ENCODE measurements around the gene ABCA4.
"Not testable (repeated sequence)": the region's sequence is repeated elsewhere in the genome, so short reads cannot be mapped to it uniquely, and the experiment has no call there.

ABCA4 gene

DNA sequence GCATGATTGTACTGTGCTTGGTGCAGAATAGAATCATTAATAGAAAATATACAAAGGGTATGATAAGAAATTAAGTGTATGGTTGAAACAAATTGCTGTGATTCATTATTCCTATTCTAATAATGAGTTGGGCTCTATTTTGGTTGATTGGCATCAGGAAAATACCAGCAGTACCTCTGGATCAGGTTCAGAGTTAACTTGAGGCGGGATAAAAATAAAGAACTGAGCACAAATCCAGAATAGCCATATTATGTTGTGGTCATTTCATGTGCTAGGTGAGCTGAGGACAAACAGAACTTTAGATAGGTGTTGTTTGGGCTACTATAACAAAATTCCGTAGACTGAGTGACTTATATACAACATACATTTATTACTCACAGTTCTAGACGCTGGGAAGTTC, 151.1 kb downstream of the ABCA4 start:
- no peak for DNase-seq

GRCh38 chr1:93969371-93969770, 151.6 kb downstream of the ABCA4 start:
- DNase-seq: no peak

GRCh38 chr1:93967306-93967705, 153.6 kb downstream of the ABCA4 start:
- no peak for DNase-seq

GRCh38 chr1:93965888-93966287, 155.1 kb downstream of the ABCA4 start:
- DNase-seq: no peak

GRCh38 chr1:93965256-93965655, 155.7 kb downstream of the ABCA4 start:
- DNase-seq: no peak

DNA sequence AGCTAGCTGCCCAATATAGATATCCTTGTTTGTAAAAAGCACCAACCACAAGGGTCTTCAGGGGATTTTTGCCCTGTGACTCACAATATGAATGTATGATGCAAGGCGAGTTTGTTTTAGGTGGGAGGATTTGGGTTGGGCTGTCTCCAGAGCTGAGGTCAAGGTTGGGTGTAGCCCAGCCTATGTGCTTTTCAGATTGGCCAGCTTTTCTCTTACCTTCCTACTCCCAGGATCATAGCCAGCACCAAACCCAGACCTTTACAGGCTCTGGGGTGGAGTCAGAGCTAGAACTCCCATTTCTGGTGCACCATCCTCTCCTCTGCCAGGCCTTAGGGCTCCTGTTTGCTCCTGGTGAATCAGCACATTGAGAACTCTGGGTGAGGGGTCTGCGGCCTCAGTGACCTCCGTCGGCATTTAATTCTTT, 156.2 kb downstream of the ABCA4 start:
- no peak for DNase-seq

GRCh38 chr1:93964096-93964776, 156.7 kb downstream of the ABCA4 start:
- no peak for DNase-seq

- DNase-seq: no peak
These were observed 157.4 kb downstream of the ABCA4 start for GRCh38 chr1:93963585-93963984.

GRCh38 chr1:93961906-93962305, 159.0 kb downstream of the ABCA4 start:
- no peak for DNase-seq

GRCh38 chr1:93961443-93961842, 159.5 kb downstream of the ABCA4 start:
- no peak for DNase-seq

- no peak for DNase-seq
These were observed 160.3 kb downstream of the ABCA4 start for GRCh38 chr1:93960641-93961147.

- no peak for DNase-seq
These were observed 161.5 kb downstream of the ABCA4 start for GRCh38 chr1:93959413-93959812.

DNA sequence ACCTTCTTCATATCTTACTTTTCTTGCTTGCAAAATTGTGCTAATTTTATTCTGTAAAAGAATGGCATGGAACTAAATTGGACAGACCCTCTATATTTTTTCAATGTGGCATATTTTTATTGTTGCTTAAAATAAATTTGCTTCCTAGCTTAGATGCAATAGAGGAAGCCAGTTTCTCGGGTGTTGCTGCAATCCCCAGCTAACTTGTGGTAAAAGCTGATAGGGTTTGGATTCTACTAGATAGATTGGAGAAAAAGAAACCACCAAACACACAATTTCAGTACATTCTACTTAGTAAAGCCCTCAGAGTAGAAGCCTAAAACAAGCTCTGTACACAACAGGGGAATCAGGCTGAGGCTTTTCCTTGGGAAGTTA, 162.2 kb downstream of the ABCA4 start:
- DNase-seq: no peak

DNA sequence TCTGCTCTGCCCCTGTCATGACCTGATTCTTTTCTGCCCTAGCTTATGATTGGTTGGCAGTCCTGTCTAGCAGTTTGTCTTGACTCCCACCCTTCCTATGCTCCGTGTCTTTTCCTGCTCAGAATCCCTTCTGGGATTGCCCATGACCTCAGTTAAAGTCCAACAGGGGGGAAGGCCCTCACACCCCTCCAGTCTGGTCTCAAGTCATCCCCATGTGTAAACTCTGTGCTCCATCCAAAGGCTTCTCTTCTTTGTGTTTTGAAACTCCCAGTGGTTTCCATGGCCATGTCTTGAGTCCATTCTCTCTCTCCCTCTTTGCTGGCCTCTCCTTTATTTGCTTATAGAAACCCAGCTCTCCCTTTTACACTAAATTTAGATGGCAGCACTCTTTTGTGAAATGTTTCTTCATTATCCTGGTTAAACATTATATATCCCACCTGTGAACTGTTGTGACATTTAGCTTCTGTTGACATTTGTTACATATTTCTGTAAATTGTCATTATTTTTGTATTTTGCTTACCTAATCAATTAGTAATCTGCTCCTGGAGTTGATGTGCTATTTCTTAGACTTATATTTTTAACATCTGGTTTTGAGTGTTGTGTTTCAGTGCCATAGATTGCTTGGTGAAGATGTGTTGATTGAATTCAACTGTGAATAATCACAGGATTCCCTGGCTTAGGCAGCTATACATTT, 162.8 kb downstream of the ABCA4 start:
- DNase-seq: no peak

- no peak for DNase-seq
These were observed 165.2 kb downstream of the ABCA4 start for GRCh38 chr1:93955765-93956164.

GRCh38 chr1:93947002-93947686, 173.8 kb downstream of the ABCA4 start:
- not testable (repeated sequence) for DNase-seq
